ENCODE measurements around the gene EEPD1.
"Not testable (repeated sequence)": the region's sequence is repeated elsewhere in the genome, so short reads cannot be mapped to it uniquely, and the experiment has no call there.

Gene EEPD1

DNA sequence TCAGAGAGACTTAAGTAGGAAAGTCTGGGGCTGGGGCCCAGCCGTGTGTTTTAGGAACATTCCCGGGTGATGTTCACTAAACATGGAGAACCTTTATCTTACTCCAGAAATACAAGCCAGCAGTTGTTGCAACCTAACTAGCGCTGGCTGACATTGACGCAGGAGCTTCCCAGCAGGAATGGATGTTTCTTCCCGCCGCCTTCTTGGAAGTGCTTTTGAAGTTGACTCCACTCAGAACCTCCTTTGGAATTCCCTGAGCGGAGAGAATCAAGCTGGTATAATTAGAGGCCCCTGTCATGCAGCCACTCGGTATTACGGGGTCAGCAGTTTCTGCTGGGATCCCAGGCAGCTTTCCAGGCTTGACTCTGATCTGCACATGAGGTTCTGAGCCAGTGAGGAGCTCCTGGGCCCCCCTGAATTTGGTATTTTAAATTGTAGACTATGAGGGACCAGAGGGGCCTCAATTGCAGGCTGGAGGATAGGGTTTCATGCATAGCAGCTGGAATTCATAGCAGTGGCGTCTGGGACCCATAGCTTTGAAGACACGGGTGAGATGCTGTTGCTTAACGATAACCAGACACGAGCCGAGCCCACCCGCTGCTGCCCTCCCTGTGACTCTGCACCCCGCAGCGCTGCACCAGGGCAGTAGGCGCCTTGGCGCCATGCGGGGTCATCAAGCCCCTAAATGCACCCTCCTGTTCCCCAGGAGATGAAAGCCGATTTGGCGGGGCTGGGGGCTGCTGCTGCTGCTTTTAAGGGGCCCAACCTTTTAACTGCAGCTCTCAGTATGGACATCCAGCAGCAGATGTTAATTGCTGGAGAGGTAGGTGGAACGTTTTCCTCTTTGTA lies 61.8 kb downstream of the EEPD1 start:
- no peak for DNase-seq (ENCODE audit: low read depth)

DNA sequence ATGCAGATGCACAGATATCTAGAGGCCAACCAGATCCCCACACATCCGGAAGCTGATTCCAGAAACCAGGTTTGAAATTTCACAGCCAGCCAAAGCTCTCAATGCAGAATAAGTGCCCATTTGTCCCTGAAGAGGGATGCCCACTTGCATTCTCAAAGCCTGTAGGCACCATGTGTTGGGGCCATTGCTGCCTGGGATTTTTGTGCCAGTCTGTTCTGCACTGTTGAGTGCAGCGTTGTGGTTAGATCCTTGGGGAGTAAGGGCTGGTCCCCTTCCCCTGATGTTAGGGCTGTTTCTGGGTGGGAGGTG lies 62.4 kb downstream of the EEPD1 start:
- no peak for DNase-seq (ENCODE audit: low read depth)

DNA sequence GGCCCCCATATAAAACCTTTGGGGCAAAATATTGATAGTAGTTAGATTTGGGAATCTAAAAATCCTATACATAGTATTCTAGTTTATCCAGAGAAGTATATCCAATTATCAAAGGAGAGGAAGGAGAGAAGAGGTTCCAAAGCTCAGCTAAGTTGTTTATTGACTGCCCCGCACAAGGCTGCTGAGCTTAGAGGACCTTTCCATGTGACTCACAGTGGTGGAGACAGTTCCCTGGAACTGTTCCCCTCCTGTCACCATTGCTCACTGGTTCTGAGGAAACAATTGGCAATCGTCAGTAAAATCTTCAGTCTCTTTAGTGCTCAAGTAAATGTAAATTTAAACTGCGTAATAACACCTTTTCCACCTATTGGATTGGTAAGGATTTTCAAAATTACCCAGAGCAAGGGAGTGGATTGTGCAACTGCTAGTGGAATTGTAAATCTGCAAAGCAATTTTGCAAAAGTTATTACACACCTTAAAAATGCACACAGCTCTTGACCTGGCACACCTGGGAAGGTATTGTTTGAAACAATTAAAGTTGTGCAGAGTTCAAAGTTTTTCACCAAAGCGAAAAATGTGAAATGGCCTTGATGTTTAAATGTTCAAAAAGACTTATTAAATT lies 63.1 kb downstream of the EEPD1 start:
- peak; percentile 22 for DNase-seq (ENCODE audit: low read depth)

DNA sequence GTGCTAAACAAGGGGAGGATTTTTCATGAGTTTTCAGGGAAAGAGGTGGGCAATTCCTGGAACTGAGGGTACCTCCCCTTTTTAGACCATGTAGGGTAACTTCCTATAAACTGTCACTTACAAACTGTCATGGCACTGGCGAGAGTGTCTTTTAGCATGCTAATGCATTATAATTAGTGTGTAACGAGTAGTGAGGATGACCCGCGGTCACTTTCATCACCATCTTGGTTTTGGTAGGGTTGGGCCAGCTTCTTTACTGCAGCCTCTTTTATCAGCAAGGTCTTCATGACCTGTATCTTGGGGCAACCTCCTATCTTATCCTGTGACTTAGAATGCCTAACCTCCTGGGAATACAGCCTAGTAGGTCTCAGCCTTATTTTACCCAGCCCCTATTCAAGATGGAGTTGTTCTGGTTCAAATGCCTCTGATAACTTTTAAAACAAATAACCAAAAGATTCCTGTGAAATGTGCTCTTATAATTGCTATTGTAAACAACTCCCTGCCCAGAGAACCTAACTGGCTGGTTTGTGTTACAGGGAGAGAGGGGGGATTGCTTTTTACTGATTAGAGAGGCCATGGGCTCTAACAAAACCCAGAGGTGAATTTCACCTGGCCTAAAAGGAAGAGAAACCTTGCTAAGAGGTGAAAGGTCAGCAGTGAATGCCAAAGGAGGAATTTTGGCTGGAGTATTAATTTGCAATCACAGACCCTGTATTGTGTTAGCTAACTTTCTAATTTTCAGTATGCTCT lies 64.3 kb downstream of the EEPD1 start:
- DNase-seq (ENCODE audit: low read depth), result no peak

DNA sequence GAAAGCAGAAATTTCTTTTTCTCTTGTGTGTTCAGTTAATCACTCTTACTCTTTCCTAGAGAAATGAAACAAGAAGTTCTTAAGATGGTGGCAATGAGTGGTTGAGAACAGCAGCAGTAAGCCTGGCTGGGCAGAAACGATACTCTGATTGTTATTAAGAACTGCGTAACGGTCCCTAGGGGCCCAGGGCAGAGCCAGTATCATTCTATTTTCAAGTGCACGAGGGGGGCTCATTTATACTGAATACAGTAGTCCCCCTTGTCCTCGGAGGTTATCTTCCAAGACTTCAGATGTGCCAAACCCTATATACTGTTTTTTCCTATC lies 64.9 kb downstream of the EEPD1 start:
- DNase-seq (ENCODE audit: low read depth), result no peak

DNA sequence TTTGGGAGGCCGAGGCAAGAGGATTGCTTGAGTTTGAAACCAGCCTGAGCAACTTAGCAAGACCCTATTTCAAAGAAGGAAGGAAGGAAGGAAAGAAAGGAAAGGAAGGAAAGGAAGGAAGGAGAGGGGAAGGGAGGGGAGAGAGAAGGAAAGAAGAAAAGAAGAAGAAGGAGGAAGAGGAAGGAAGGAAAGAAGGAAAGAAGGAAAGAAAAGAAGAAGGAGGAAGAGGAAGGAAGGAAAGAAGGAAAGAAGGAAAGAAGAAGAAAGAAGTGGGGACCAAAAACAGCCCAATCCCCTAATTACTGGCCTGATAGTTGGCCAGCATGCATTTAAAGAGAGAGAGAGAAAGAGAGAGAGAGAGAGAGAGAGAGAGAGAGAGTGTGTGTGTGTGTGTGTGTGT lies 66.4 kb downstream of the EEPD1 start:
- no peak for DNase-seq (ENCODE audit: low read depth)

DNA sequence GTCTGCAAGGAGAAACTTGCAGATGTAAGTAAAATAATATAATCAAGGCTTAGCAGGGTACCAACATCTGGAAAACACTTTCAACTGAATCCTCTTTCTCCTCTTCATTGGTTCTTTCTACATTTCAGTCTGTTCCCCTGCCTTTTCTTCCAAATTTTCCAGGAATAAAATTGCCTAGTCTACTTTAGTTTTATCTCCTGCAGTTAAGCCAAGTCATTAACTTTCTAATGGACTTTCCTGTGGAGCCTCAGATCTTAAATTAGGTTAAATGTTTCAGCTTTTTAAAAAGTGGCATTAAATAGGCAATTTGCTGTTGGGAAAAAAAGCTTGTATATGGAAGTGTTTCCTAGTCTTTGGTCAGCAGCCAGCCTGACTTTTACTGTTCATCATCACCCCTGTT lies 70.8 kb downstream of the EEPD1 start:
- no peak for DNase-seq (ENCODE audit: low read depth)

DNA sequence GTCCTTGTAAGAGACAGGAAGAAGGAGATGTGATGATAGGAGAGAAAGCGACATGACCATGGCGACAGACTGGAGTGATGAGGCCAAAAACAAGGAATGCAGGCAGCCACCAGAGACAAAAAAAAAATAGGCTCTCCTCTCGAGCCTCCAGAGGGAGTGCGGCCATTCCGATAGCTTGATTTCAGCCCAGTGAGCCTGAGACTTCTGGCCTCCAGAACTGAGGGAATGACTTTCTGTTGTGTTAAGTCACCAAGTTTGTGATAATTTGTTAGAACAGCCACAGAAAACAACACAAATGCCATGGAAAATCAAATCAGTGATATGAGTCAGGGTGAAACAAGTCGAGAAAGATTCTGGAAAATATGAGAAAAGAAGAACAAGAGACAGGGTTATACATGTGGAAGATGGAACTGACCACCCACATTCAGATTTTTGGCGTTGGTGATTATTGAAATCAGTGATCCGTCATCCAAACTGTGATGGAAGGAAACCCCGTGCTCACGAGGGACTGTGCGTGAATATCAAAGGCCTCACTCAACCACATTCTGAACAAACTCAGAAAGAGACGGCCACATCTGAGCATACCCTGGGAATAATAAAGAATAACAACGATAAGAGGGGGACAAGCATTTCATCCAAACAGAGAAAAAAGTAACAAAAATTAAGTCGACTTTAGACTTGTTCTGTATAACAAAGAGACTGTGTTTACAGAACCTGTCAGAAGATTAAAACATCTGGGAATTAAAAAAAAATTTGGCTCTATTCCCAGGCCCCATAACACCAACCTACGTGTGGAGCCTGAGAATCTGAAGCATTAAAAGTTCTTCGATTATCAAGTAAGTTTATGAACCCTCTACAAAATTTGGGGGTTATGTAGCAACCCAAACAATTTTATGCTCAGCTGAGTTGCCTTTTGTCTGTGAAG lies 72.1 kb downstream of the EEPD1 start:
- no peak for DNase-seq (ENCODE audit: low read depth)

DNA sequence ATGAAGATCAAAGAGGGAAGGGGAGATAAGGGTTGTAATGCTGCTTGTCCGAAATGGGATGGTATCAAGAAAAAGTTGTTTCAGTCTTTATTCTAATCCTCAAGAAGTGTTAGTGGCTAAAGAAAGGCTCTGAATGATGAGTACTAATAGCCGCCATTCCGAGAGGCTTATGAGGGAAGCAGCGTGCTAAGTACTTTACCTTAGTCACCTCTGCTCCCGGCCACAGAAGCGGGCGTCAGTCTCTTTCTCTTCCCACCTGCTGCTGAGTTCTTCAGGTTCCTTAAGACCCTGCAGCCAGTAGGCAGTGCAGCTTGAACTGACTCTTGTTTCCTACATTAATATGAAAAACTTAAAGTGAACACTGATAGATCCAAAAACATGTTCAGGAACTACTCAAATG lies 73.1 kb downstream of the EEPD1 start:
- DNase-seq (ENCODE audit: low read depth), result no peak

DNA sequence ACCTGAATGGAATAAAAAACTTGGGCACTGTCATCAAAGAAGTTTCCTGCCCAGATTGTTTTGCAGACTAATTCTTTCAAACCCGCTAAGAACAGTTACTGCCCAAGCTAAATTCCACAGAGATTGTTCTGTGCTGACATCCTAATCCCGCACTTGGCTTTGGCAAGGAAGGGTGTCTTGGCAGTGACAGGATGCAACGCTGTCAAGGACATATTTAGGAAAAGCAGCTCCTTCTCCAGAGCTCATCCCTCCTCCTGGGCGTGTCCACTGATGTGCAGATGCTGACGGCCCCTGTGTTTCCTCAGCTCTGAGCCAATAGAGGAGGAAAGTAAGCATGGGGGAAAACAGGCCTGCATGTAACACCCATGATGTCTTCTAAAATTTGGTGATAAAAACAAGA lies 74.2 kb downstream of the EEPD1 start:
- DNase-seq (ENCODE audit: low read depth), result peak; percentile 85

DNA sequence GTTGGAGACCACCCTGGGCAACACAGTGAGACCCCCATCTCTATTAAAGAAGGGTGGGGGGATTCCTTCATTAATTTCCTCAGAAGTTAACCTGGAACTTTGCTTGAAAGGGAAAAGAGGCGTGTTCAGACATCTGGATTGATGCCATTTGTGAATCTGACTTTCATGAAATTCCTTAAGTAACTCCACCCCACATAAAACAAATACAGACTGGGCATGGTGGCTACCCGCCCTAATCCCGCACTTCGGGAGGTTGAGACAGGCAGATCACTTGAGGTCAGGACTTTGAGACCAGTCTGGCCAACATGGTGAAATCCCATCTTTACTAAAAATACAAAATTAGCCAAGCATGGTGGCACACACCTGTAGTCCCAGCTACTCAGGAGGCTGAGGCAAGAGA lies 75.0 kb downstream of the EEPD1 start:
- no peak for DNase-seq (ENCODE audit: low read depth)

DNA sequence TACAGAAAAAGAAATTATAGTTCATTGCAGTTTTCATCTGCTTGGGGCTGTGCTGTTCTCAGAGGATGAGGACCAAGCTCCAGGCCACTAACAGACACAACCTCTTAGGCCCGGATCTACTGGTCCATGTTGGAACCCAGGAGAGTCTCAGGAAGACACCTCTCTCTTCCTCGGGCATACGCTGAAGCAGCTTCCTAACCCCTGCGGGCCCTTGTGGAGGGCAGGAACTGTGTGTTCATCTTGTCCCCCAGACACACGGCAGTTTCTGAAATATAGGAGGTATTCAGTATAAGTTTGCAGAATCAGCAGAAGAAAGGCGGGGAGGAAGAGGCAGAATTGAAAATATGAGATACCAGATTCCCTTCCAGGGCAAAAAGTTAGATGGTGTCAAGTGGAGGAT lies 78.4 kb downstream of the EEPD1 start:
- no peak for DNase-seq (ENCODE audit: low read depth)

DNA sequence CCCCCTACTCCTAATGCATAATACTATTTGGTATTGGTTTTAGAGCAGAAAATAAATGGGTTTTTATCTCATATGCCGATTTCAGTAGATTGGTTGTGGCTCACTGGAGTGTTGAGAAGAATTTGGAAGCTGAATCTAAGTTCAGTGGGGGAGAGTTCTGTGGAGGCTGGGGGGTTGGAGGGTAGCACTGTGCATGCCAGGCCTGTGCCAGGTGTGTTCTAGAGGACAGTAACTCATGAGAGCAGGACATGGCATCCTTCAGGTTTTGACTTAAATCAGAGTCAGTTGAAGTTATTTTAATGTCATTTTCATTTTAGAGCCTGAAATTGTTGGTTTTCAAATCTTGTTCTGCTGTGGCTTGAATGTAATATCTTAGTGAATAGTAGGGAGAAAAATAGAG lies 79.5 kb downstream of the EEPD1 start:
- no peak for DNase-seq (ENCODE audit: low read depth)

DNA sequence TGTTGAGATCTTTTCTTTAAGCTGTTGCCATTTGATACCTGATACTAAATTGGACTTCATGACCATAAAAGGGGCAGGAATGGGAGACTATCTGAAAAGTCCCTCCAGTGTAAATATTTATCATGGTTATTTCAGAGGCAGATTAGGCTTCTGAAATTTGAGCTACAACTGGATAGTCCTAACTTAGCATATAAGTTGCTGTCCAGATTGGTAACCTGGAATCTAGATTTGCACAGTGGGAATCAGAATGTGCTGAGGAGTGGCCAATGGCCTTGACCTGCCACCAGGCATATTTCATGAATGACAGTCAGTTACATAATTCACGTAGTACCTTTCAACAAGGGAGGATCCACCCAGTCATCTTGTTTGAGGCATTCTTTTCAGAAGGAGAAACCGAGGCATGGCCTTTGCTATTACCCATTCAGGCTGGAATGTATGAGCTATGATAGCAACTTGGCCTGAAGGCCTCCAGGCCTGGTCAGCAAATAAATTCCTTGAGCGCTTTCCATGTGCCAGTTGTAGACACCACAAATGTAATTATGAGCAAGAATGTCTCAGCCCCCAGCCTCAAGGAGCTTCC lies 80.0 kb downstream of the EEPD1 start:
- DNase-seq (ENCODE audit: low read depth), result no peak

DNA sequence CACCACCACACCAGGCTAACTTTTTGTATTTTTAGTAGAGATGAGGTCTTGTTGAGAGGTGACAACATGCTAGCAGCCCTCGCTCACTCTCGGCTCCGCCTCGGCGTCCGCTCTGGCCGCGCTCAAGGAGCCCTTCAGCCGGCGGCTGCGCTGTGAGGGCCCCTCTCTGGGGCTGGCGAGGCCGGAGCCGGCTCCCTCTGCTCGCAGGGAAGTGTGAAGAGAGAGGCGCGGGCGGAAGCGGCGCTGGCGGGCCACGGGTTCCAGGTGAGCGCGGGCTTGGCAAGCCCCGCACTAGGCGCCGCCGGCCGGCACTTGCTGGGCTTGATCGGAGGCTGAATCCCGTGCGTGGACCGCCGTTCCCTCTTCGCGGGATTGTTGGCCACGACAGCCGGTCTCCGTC lies 83.0 kb downstream of the EEPD1 start:
- no peak for DNase-seq (ENCODE audit: low read depth)

DNA sequence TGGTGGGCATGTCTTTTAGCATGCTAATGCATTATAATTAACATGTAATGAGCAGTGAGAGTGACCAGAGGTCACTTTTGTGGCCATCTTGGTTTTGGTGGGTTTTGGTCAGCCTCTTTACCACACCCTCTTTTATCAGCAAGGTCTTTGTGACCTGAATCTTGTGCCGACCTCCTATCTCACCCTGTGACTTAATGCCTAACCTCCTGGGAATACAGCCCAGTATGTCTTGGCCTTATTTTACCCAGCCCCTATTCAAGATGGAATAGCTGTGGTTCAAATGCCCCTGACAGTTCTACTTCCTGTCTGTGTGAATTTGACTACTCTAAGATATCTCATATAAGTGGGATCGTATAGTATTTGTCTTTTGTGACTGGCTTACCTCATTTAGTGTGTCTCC lies 85.1 kb downstream of the EEPD1 start:
- DNase-seq (ENCODE audit: low read depth), result no peak

DNA sequence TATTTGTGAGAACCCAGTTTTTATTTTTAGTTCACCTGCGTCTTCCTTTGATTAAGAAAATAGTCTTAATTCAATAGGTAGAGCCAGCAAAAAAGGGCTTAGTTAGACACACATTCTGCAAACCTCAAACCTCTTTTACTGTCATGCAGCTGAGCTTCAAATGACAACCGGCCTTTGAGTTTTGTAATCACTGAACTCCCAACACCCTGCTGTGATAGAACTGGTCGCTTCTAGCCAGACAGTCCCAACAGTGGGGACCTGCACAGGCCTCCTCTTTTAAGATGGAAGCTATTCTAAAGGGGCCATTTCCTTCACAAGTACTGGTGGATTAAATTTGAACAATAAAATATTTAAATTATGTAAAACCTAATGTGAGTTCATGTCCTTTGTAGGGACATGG lies 90.3 kb downstream of the EEPD1 start:
- DNase-seq (ENCODE audit: low read depth), result not testable (repeated sequence)

DNA sequence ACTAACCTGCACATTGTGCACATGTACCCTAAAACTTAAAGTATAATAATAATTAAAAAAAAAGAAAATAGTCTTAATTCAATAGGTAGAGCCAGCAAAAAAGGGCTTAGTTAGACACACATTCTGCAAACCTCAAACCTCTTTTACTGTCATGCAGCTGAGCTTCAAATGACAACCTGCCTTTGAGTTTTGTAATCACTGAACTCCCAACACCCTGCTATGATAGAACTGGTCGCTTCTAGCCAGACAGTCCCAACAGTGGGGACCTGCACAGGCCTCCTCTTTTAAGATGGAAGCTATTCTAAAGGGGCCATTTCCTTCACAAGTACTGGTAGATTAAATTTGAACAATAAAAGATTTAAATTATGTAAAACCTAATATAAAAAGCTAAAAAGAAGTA lies 90.9 kb downstream of the EEPD1 start:
- not testable (repeated sequence) for DNase-seq (ENCODE audit: low read depth)

DNA sequence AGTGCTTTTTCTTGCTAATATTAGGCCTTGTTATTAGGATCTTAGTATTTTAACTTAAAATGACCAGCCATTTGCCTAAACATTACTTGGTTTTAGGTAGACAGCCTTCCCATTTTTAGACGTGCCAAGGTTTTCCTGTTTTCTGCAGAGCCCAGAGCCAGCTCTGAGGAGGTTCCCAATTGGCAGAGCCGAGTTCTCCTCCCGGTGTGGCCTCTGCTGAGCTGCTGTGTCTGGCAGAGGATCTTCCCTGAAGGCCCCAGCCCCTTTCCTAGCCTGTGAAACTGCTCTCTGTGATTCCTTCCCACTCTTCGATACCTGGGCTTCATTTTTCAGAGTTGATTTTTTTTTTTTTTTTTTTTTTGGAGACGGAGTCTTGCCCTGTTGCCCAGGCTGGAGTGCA lies 91.4 kb downstream of the EEPD1 start:
- DNase-seq (ENCODE audit: low read depth), result no peak

DNA sequence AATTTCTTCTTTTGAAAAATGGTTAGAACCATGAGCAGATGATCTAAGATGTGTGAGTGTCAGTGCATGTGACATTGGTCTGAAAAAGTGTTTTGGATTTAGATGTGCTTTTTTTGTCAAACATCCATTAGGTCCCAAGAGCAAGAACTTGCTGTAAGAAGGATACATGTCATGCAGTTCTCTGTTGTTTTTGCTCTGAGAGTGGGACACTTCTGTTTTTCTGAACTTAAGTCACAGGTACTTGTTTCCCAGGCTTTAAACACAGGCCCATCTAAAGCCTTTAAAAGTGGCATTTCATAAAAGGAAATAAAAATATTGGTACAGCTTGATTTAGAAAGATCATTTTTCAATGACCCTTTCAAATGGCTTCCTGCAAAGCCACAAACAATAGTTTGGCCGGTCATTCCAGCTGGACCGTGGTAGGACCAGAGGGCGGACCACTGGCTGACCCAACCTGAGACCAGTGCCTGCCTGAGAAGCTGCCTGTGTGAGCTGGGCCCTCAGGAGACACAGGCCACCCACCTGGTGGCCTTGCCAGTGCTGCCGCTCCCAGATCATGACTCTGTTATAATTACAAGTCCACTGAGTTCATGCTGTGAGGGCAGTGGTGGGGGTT lies 92.7 kb downstream of the EEPD1 start:
- DNase-seq (ENCODE audit: low read depth), result no peak

DNA sequence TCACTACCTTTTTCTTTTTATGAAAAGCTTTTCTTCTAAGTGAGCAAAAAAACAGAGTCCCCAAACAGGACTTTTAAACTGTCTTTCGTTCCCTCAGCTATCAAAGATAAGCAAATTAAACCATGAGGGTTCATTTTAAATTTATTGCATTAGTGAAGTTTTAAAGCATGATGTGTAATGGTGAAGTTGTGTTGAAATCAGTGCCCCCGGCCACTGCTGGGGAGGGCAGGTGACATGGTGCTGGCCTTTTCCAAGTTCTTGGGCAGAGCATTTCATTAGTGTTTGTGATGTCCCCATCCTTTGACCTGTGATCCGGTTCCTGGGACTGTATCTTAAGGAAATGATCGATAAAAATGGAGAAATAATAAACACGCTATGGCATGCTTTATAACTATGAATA lies 96.0 kb downstream of the EEPD1 start:
- no peak for DNase-seq (ENCODE audit: low read depth)

DNA sequence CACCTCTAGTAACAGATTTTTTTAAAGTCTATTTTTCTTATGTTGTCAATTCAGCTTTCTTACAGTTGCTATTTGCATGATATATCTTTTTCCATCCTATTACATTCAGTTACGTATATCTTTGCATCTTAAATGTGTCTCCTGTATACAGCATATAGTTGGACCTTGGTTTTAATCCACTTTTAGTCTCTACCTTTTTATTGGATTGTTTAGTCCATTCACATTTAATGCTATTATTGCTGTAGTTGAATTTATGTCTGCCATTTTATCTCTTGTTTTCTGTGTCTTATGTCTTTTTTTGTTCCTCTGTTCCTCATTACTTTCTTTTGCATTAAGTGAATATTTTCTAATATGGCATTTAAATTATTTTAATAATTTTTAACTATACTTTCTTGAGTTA lies 100.6 kb downstream of the EEPD1 start:
- no peak for DNase-seq (ENCODE audit: low read depth)
